HepG2 (cell line): ENCODE data around the gene C1orf35. TPM values are rescaled to one million over a fixed set of nuclear protein-coding genes. Genes with fewer than 3 reads are reported as not detected.
A peak's percentile ranks its signal among the peaks of the same experiment; 100 is the strongest.

Experiments used
- DMTF1 ChIP-seq: sonication (generic); formaldehyde crosslinking; IDR thresholded peaks from 2 replicates; pipeline ENCODE4 v1.4.0; 2020; ENCODE audit warnings: mild to moderate bottlenecking, missing genetic modification reagents
- GATA4 ChIP-seq: sonication (generic); IDR thresholded peaks from 2 replicates; pipeline ENCODE4 v1.6.1; 2016; ENCODE audit warnings: antibody characterized with exemption, low read depth, borderline replicate concordance
- IRF2 ChIP-seq: IDR thresholded peaks from 2 replicates; pipeline ENCODE4 v1.6.1; 2018; ENCODE audit warnings: missing genetic modification reagents, missing compliant biosample characterization
- KLF16 ChIP-seq, 2 experiments: sonication (generic) in 1 of 2; formaldehyde crosslinking in 1 of 2; IDR thresholded peaks; 2 replicates each; pipeline versions ENCODE4 v1.6.1 to v1.8.0; 2016 to 2023; ENCODE audit warnings: missing genetic modification reagents in 2 of 2, missing compliant biosample characterization in 1 of 2
- NPAS2 ChIP-seq: sonication (generic); formaldehyde crosslinking; IDR thresholded peaks from 2 replicates; pipeline ENCODE4 v1.8.0; 2022; ENCODE audit warnings: mild to moderate bottlenecking, missing genetic modification reagents, borderline replicate concordance
- PLRG1 ChIP-seq: fragments of 450-650 bp; conservative IDR thresholded peaks from 2 replicates; pipeline ENCODE4 v1.6.1; 2016
- RXRB ChIP-seq: IDR thresholded peaks from 2 replicates; pipeline ENCODE4 v1.6.1; 2016; ENCODE audit warnings: borderline replicate concordance, missing genetic modification reagents, missing compliant biosample characterization
- SSRP1 ChIP-seq: IDR thresholded peaks from 2 replicates; pipeline ENCODE4 v1.6.1; 2016; ENCODE audit warnings: control low read depth
- ZBTB42 ChIP-seq: sonication (generic); formaldehyde crosslinking; IDR thresholded peaks from 2 replicates; pipeline ENCODE4 v1.5.0; 2020; ENCODE audit warnings: mild to moderate bottlenecking, missing genetic modification reagents
- ZKSCAN8 ChIP-seq: IDR thresholded peaks from 2 replicates; pipeline ENCODE4 v1.6.1; 2016; ENCODE audit warnings: borderline replicate concordance, missing genetic modification reagents, missing compliant biosample characterization
- ZMYM4 ChIP-seq: sonication (generic); formaldehyde crosslinking; IDR thresholded peaks from 2 replicates; pipeline ENCODE4 v1.8.1; 2023; ENCODE audit warnings: mild to moderate bottlenecking, missing genetic modification reagents
- ZNF12 ChIP-seq: sonication (generic); formaldehyde crosslinking; IDR thresholded peaks from 2 replicates; pipeline ENCODE4 v1.5.0; 2020; ENCODE audit warnings: missing genetic modification reagents
- ZNF143 ChIP-seq: sonication (generic); formaldehyde crosslinking; IDR thresholded peaks from 2 replicates; pipeline ENCODE4 v1.4.0; 2020; ENCODE audit warnings: missing genetic modification reagents
- ZNF382 ChIP-seq: sonication (generic); formaldehyde crosslinking; IDR thresholded peaks from 2 replicates; pipeline ENCODE4 v1.5.0; 2020; ENCODE audit warnings: missing genetic modification reagents, mild to moderate bottlenecking, borderline replicate concordance
- ZNF543 ChIP-seq: sonication (generic); formaldehyde crosslinking; IDR thresholded peaks from 2 replicates; pipeline ENCODE4 v1.4.0; 2020; ENCODE audit warnings: mild to moderate bottlenecking, missing genetic modification reagents
- ZNF572 ChIP-seq: sonication (generic); formaldehyde crosslinking; IDR thresholded peaks from 2 replicates; pipeline ENCODE4 v1.5.1; 2020; ENCODE audit warnings: mild to moderate bottlenecking, missing genetic modification reagents
- ZNF577 ChIP-seq: sonication (generic); formaldehyde crosslinking; IDR thresholded peaks from 2 replicates; pipeline ENCODE4 v1.4.0; 2020; ENCODE audit warnings: mild to moderate bottlenecking, low read depth, missing genetic modification reagents, borderline replicate concordance
- ZNF607 ChIP-seq: sonication (generic); formaldehyde crosslinking; IDR thresholded peaks from 2 replicates; pipeline ENCODE4 v1.5.1; 2020; ENCODE audit warnings: missing genetic modification reagents, mild to moderate bottlenecking, borderline replicate concordance
- ZNF724P ChIP-seq: sonication (generic); formaldehyde crosslinking; IDR thresholded peaks from 2 replicates; pipeline ENCODE4 v1.8.0; 2022; ENCODE audit warnings: missing genetic modification reagents, borderline replicate concordance
- ZNF775 ChIP-seq: sonication (generic); formaldehyde crosslinking; IDR thresholded peaks from 2 replicates; pipeline ENCODE4 v1.4.0; 2020; ENCODE audit warnings: missing genetic modification reagents, mild to moderate bottlenecking, moderate library complexity, borderline replicate concordance
- ZSCAN12 ChIP-seq: sonication (generic); formaldehyde crosslinking; IDR thresholded peaks from 2 replicates; pipeline ENCODE4 v1.9.0; 2021; ENCODE audit warnings: mild to moderate bottlenecking, missing genetic modification reagents
- polyA plus RNA-seq, 8 experiments: library from polyadenylated mRNA; depleted of rRNA in 3 of 8; stranded (reverse) in 7 of 8; unstranded in 1 of 8; fragments of >200 nt; fragmentation: Illumina TruSeq in 4 of 8; extraction: Trizol in 4 of 8; gene quantifications; 2 replicates each; pipeline versions ENCODE4 v1.2.1 to v1.2.3, GENCODE V29; 2011 to 2016; ENCODE audit warnings: low read depth in 4 of 8, missing spikeins in 1 of 8, mixed read lengths in 1 of 8; ENCODE audit not compliant: insufficient read depth in 1 of 8
- total RNA-seq, 5 experiments: library from RNA; depleted of rRNA; stranded (reverse); fragments of >200 nt; fragmentation: Illumina TruSeq; extraction: Trizol; gene quantifications; 2 replicates each; pipeline ENCODE4 v1.2.3, GENCODE V29; 2016; ENCODE audit warnings: low read depth in 1 of 5
- TF ChIP-seq, protein P1 (sequence below): sonication (generic); formaldehyde crosslinking; IDR thresholded peaks from 2 replicates; pipeline ENCODE4 v1.5.1; 2020; ENCODE audit warnings: mild to moderate bottlenecking, missing genetic modification reagents, moderate library complexity
- TF ChIP-seq, protein P2 (sequence below), 2 experiments: sonication (generic) in 1 of 2; formaldehyde crosslinking in 1 of 2; IDR thresholded peaks; 2 replicates each; pipeline versions ENCODE4 v1.4.0 to v1.6.1; 2018 to 2020; ENCODE audit warnings: missing genetic modification reagents in 2 of 2, borderline replicate concordance in 1 of 2, low read depth in 1 of 2, mild to moderate bottlenecking in 1 of 2, missing biosample characterization in 1 of 2

C1orf35 gene
- total and polyA plus RNA-seq, 2 of the 13 experiments (the other 11 are each of a cell fraction or from before 2014, with no cell fraction given) = 8.1 to 19.3 TPM

GRCh38 chr1:228149406-228150119 lies 46.4 kb upstream of the C1orf35 start, which contains the start of gene GJC2 (continued):
- TF ChIP-seq ZNF775 (CRISPR knock-in tag) (no peak), ZNF143 (no peak), ZNF572 (CRISPR knock-in tag) (no peak), ZMYM4 (CRISPR knock-in tag) (peak; percentile 1; the same call in 1 of the 2 replicates), GATA4 (no peak), IRF2 (no peak), PLRG1 (no peak), ZBTB42 (no peak), ZNF607 (CRISPR knock-in tag) (no peak), ZSCAN12 (CRISPR knock-in tag) (no peak), DMTF1 (no peak), ZKSCAN8 (no peak), ZNF382 (CRISPR knock-in tag) (no peak), ZNF12 (CRISPR knock-in tag) (no peak), ZNF724P (CRISPR knock-in tag) (no peak), NPAS2 (no peak), KLF16 (CRISPR knock-in tag; IDR thresholded peaks at IDR 0.05) (no peak), ZNF577 (CRISPR knock-in tag) (no peak), RXRB (CRISPR knock-in tag) (no peak), SSRP1 (CRISPR knock-in tag) (no peak), ZNF543 (CRISPR knock-in tag) (no peak)
- TF ChIP-seq, protein P1, sequence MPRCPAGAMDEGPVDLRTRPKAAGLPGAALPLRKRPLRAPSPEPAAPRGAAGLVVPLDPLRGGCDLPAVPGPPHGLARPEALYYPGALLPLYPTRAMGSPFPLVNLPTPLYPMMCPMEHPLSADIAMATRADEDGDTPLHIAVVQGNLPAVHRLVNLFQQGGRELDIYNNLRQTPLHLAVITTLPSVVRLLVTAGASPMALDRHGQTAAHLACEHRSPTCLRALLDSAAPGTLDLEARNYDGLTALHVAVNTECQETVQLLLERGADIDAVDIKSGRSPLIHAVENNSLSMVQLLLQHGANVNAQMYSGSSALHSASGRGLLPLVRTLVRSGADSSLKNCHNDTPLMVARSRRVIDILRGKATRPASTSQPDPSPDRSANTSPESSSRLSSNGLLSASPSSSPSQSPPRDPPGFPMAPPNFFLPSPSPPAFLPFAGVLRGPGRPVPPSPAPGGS (CRISPR knock-in tag) = no peak
- TF ChIP-seq, protein P2, sequence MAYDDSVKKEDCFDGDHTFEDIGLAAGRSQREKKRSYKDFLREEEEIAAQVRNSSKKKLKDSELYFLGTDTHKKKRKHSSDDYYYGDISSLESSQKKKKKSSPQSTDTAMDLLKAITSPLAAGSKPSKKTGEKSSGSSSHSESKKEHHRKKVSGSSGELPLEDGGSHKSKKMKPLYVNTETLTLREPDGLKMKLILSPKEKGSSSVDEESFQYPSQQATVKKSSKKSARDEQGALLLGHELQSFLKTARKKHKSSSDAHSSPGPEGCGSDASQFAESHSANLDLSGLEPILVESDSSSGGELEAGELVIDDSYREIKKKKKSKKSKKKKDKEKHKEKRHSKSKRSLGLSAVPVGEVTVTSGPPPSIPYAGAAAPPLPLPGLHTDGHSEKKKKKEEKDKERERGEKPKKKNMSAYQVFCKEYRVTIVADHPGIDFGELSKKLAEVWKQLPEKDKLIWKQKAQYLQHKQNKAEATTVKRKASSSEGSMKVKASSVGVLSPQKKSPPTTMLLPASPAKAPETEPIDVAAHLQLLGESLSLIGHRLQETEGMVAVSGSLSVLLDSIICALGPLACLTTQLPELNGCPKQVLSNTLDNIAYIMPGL (CRISPR knock-in tag; IDR thresholded peaks at IDR 0.05; ENCODE audit: borderline replicate concordance in 1 of 2, low read depth in 1 of 2) = no peak; a peak in 1 of 4 replicates
